GM10266 (cell line): ENCODE data around the gene ACP6.

ENCODE experiments used
- DNase-seq: peaks from one replicate; pipeline ENCODE4 v3.0.0; 2012; ENCODE audit errors: extremely low spot score
- TF ChIP-seq, protein P1 (sequence below): IDR thresholded peaks from 2 replicates; pipeline ENCODE4 v1.5.1; 2012; ENCODE audit warnings: mild to moderate bottlenecking, low read depth; ENCODE audit not compliant: control insufficient read depth, insufficient read depth; ENCODE audit errors: missing control alignments

ACP6 gene

DNA sequence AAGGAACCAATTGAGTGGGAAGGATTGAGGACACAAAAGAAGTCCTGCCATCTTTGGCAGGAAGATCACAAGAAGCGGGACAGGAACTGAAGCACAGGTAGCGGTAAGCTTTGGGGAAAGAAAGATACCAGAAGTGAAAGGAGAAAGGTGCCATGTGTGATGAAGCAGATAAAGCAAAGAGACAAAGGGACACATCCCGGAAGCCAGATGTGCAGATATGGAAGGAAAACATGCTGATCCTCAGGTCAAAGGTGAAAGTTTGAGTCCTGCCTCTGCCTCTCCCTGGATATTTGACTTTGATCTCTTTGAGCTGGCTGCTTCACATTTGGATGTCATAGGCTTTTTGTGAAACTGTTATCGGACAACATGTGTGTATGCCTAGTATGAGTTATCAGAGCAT, 34.0 kb downstream of the ACP6 start:
- no peak for DNase-seq
- TF ChIP-seq, protein P1, sequence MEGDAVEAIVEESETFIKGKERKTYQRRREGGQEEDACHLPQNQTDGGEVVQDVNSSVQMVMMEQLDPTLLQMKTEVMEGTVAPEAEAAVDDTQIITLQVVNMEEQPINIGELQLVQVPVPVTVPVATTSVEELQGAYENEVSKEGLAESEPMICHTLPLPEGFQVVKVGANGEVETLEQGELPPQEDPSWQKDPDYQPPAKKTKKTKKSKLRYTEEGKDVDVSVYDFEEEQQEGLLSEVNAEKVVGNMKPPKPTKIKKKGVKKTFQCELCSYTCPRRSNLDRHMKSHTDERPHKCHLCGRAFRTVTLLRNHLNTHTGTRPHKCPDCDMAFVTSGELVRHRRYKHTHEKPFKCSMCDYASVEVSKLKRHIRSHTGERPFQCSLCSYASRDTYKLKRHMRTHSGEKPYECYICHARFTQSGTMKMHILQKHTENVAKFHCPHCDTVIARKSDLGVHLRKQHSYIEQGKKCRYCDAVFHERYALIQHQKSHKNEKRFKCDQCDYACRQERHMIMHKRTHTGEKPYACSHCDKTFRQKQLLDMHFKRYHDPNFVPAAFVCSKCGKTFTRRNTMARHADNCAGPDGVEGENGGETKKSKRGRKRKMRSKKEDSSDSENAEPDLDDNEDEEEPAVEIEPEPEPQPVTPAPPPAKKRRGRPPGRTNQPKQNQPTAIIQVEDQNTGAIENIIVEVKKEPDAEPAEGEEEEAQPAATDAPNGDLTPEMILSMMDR = no peak

GRCh38 chr1:147635342-147635741, 35.0 kb downstream of the ACP6 start:
- TF ChIP-seq, protein P1 = no peak
- no peak for DNase-seq

DNA sequence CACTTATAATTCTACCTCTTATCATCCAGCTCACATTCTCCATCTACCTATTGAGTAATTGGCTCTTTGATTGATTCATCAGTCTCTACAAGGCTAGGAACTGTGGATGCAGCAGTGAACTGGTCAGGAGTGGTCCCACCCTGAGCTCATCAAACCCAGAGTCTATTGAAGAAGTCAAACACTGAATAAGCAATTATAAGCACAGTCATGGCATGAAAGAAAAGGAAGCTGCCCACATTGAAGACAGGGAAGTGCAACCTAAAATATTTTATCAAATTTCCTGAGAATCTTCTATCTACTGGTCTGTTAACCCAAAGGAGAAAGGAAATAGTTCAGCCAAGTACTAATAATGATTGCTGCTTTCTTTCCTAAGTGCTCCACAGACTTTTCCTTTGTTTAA, 35.7 kb downstream of the ACP6 start:
- no peak for DNase-seq

GRCh38 chr1:147633759-147634158, 36.6 kb downstream of the ACP6 start:
- DNase-seq = no peak
- TF ChIP-seq, protein P1 = no peak

More for the DNA sequence above, 35.7 kb downstream of the ACP6 start:
- TF ChIP-seq, protein P1 = no peak

DNA sequence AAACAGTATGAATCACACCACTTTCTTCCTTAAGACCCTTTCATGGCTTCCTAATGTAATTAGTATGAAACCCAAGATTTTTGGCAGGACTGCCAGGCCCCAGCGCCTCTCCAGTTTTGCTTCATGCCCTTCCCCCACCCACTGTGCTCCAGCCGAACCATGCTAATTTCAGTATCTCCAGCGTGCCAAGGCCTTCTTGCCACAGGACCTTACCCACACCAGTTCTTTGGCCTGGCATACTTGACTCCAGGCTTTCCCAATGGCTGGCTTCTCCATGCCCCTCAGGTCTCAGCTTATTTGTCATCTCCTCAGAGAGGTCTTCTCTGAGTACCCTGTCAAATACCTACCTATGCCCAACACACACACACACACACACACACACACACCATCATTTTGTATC, 38.5 kb downstream of the ACP6 start:
- no peak for DNase-seq
- TF ChIP-seq, protein P1 = no peak

GRCh38 chr1:147630447-147630846, 39.9 kb downstream of the ACP6 start:
- TF ChIP-seq, protein P1 = no peak
- no peak for DNase-seq

DNA sequence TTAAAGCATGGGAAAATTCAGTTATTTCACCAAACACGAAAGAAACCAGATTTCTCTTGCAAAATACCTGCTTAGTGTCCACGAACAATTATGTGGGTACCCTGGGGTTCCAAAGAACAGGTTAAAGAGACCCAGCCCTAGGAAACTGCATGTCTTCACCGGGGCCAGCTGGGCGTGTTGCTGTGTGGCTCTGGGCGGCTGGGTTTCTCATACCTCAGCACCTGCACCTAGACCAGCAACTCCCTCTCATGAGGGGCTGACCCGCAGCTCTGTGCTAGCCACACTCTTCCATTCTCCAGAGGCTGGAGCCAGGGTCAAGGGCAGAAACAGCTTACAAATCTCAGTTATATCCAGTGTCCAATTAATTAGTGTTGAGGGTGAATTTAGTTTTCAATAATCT, 40.3 kb downstream of the ACP6 start:
- no peak for DNase-seq
- TF ChIP-seq, protein P1 = no peak
